Thoracic aorta endothelial cell (primary cell): ENCODE measurements around the gene ZNF565. TPM values are rescaled to one million over a fixed set of nuclear protein-coding genes. Genes with fewer than 3 reads are reported as not detected.

Experiments used
- small RNA-seq: library from RNA; depleted of rRNA; stranded (forward); fragments of <200 nt; gene quantifications from one replicate; pipeline ENCODE3, GENCODE V24; 2012
- total RNA-seq: library from RNA; depleted of rRNA; stranded (reverse); fragments of >200 nt; gene quantifications from 2 replicates; pipeline ENCODE4 v1.2.3, GENCODE V29; 2012

The ZNF565 gene
- total RNA-seq, result 4.1 and 4.2 TPM in 2 replicates

GRCh38 chr19:36214386-36215275, at the start of gene ZNF565, which contains the start of gene ZNF146:
Gene ZNF565, minus strand, starts transcription at chr19:36214665. Its CDS starts 12,680 bp downstream, at chr19:36201985.
Gene ZNF146, plus strand, starts transcription at chr19:36215106. Its CDS starts 21,335 bp downstream, at chr19:36236441.

GRCh38 chr19:36152352-36153091, 61.9 kb downstream of the ZNF565 start, which contains the start of gene COX7A1:
Gene COX7A1, minus strand, starts transcription at chr19:36152447. Its CDS starts 40 bp downstream, at chr19:36152407.

DNA sequence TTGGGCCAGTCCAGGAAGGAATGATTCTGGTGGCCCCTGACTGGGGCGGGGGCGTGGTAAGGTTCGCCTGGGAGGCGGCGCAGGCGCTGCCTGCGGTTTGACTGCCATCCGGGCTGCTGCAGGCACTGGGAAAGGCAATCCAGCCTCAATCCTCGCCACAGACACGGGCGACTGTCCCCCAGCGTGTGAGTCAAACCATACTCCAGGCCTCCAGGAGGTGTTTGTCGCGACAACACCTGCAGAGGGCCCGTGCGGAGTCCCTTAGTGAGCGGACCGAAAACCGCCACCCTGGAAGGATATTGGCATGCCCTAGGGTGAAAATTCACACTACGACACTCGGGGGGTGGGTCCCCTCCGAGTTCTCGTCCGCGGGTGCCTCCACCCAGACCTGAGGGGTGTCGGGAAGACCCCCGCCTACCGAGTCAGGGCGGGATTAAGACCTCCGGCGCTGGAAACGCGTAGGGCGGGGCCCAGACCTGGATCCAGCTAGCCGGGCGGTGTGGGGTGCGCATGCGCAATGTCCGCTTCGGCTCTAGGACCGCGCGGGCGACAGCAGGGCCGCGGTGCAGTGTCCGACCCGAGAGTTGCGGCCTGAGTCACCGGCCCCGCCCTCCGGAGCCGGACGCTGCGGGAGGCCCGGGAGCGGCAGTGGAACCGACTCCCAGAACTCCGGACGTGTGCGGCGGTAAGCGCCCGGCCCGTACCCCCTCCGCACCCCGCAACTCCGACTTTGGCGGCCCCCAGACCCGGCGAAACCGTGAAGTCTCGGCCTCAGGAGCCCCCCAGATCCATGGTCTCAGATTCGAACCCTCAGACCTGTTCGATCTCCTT, 74.8 kb downstream of the ZNF565 start, which contains the start of gene CAPNS1:
Gene CAPNS1 (plus strand): TSS at position 594 of the 831 bp plus-strand sequence. CDS start 946 bp downstream, outside the sequence.

Small RNA genes within 50 kb of the gene (small RNA-seq; reads per million reads assigned to genes)
- gene RF00019, result not detected

Other genes starting within 250 kb of the ZNF565 start
- 11.1 and 12.2 TPM in 2 replicates for gene SDHAF1, start 219.5 kb downstream of the ZNF565 start, total RNA-seq
- gene SYNE4, start 205.9 kb downstream of the ZNF565 start, total RNA-seq, result 0.13 and 0.14 TPM in 2 replicates
- 8.3 and 11.7 TPM in 2 replicates for gene ALKBH6, start 200.5 kb downstream of the ZNF565 start, total RNA-seq
- 4.3 and 6.6 TPM in 2 replicates for gene CLIP3, start 181.8 kb downstream of the ZNF565 start, total RNA-seq
- 0.80 and 1.1 TPM in 2 replicates for gene THAP8, start 160.4 kb downstream of the ZNF565 start, total RNA-seq
- gene WDR62, start 159.8 kb downstream of the ZNF565 start, total RNA-seq, result 7.4 and 12.6 TPM in 2 replicates
- not detected in 2 replicates for gene OVOL3, start 103.5 kb downstream of the ZNF565 start, total RNA-seq
- 25.8 TPM in 2 replicates for gene POLR2I, start 99.8 kb downstream of the ZNF565 start, total RNA-seq
- 104 and 105 TPM in 2 replicates for gene TBCB, start 99.2 kb downstream of the ZNF565 start, total RNA-seq
- gene CAPNS1, start 74.6 kb downstream of the ZNF565 start, total RNA-seq, result 241 and 313 TPM in 2 replicates
- 2.4 and 4.5 TPM in 2 replicates for gene COX7A1, start 62.2 kb downstream of the ZNF565 start, total RNA-seq
- 173 and 176 TPM in 2 replicates for gene ZNF146, start 441 bp upstream of the ZNF565 start, total RNA-seq
- gene ZFP14, start 164.5 kb upstream of the ZNF565 start, total RNA-seq, result 2.8 and 3.1 TPM in 2 replicates
- 4.8 and 5.5 TPM in 2 replicates for gene ZFP82, start 204.0 kb upstream of the ZNF565 start, total RNA-seq